C4-2B (cell line): Measurements from ENCODE around the gene ACSL3.

Source experiments
- CTCF ChIP-seq: fragments of 450-650 bp; conservative IDR thresholded peaks from 2 replicates; pipeline ENCODE4 v1.5.1; 2017; ENCODE audit warnings: mild to moderate bottlenecking
- ZFX ChIP-seq: fragments of 450-650 bp; IDR thresholded peaks from 2 replicates; pipeline ENCODE4 v1.6.1; 2017

GRCh38 chr2:222955008-222955407 is 94.2 kb downstream of the ACSL3 start:
- TF ChIP-seq CTCF (no peak), ZFX (no peak)
